PFSK-1 (cell line): ENCODE measurements around the gene NF2.

Experiments
- REST ChIP-seq, 2 experiments: IDR thresholded peaks; 2 replicates each; pipeline versions ENCODE4 v1.6.1 to v1.8.0; 2011 to 2012; ENCODE audit warnings: low read depth in 2 of 2, low read length in 2 of 2, control low read depth in 1 of 2, inconsistent platforms in 1 of 2, mild to moderate bottlenecking in 1 of 2, moderate library complexity in 1 of 2; ENCODE audit not compliant: insufficient read depth in 1 of 2
- TAF1 ChIP-seq: IDR thresholded peaks from 2 replicates; pipeline ENCODE4 v1.6.1; 2012; ENCODE audit warnings: low read length, control low read depth, borderline replicate concordance; ENCODE audit not compliant: insufficient read depth

GRCh38 chr22:29641700-29642330 lies 38.4 kb downstream of the NF2 start:
- TF ChIP-seq TAF1 (no peak), REST (IDR thresholded peaks at IDR 0.05; ENCODE audit: insufficient read depth in 1 of 2, low read depth in 2 of 2, low read length in 2 of 2) (no peak)
